Prostate gland (tissue), 2 donors: ENCODE measurements around the gene ZFAND3. TPM values are rescaled to one million over a fixed set of nuclear protein-coding genes. Genes with fewer than 3 reads are reported as not detected.

Source experiments
- DNase-seq: peaks from one replicate; pipeline ENCODE4 v3.0.0-alpha.2; 2019; ENCODE audit warnings: low spot score
- H3K27ac ChIP-seq, 2 donors: fragments of 200-600 bp; sonication (generic); 2 replicates each; pipeline ENCODE4 v1.5.1; 2017 to 2019
- H3K27me3 ChIP-seq: fragments of 200-600 bp; sonication (generic); replicated peaks from 2 replicates; pipeline ENCODE4 v1.5.1; 2019; ENCODE audit not compliant: insufficient read depth
- H3K36me3 ChIP-seq, 2 donors: fragments of 200-600 bp; sonication (generic); 1 replicate in 1 of 2; 2 replicates in 1 of 2; pipeline versions ENCODE4 v1.5.1 to v1.8.1; 2017 to 2019
- H3K4me1 ChIP-seq: fragments of 200-600 bp; sonication (generic); replicated peaks from 2 replicates; pipeline ENCODE4 v1.5.1; 2019
- H3K4me3 ChIP-seq, 2 donors: fragments of 200-600 bp; sonication (generic); 2 replicates each; pipeline ENCODE4 v1.5.1; 2017 to 2019
- H3K9me3 ChIP-seq: fragments of 200-600 bp; sonication (generic); 2 replicates; pipeline ENCODE4 v1.5.1; 2017
- POLR2A ChIP-seq: fragments of 450-650 bp; IDR thresholded peaks from one replicate; pipeline ENCODE4 v1.6.1; 2016; ENCODE audit warnings: antibody characterized with exemption, mild to moderate bottlenecking
- POLR2AphosphoS5 ChIP-seq: sonication (generic); formaldehyde crosslinking; IDR thresholded peaks from one replicate; pipeline ENCODE4 v1.6.1; 2017; ENCODE audit warnings: antibody characterized with exemption
- WGBS: methylation state at CpG from one replicate; pipeline ENCODE4 v1.1.5; 2018; 5-methylcytosine and 5-hydroxymethylcytosine counted together
- intact Hi-C: fragments of 100-400 bp; cut with DNase I; formaldehyde crosslinking; loops from one replicate; pipeline ENCODE4 v1.14.2; 2022
- total RNA-seq, 2 donors: library from RNA; depleted of rRNA; stranded (reverse); fragments of >200 nt; gene quantifications; one replicate each; pipeline ENCODE4 v1.1.0, GENCODE V29; 2016
- TF ChIP-seq, protein P1 (sequence below), 4 experiments: fragments of 200-600 bp in 2 of 4; fragments of 450-650 bp in 2 of 4; sonication (generic) in 2 of 4; IDR thresholded peaks; 1 replicate in 3 of 4; 2 replicates in 1 of 4; pipeline ENCODE4 v1.5.1; 2016 to 2019; ENCODE audit warnings: antibody characterized with exemption in 4 of 4, mild to moderate bottlenecking in 2 of 4, moderate library complexity in 2 of 4

The ZFAND3 gene
- total RNA-seq, 2 donors from 2014 or later, result 43.5 to 89.1 TPM

GRCh38 chr6:38080889-38081288 is 261.4 kb downstream of the ZFAND3 start:
- Histone ChIP-seq H3K36me3 (no peaks in the 10 kb centered on the region), H3K4me1 (peaks cover 5% of the 10 kb centered on the region), H3K27me3 (no peaks in the 10 kb centered on the region), H3K9me3 (no peaks in the 10 kb centered on the region), H3K27ac (no peak overlapping the region), H3K4me3 (no peak overlapping the region)
- 57% methylated on average over 2 of the region's 2 CpGs for whole genome bisulfite sequencing
- intact Hi-C loops, result no loop called here
- peak; percentile 38 for DNase-seq
- TF ChIP-seq, protein P1, sequence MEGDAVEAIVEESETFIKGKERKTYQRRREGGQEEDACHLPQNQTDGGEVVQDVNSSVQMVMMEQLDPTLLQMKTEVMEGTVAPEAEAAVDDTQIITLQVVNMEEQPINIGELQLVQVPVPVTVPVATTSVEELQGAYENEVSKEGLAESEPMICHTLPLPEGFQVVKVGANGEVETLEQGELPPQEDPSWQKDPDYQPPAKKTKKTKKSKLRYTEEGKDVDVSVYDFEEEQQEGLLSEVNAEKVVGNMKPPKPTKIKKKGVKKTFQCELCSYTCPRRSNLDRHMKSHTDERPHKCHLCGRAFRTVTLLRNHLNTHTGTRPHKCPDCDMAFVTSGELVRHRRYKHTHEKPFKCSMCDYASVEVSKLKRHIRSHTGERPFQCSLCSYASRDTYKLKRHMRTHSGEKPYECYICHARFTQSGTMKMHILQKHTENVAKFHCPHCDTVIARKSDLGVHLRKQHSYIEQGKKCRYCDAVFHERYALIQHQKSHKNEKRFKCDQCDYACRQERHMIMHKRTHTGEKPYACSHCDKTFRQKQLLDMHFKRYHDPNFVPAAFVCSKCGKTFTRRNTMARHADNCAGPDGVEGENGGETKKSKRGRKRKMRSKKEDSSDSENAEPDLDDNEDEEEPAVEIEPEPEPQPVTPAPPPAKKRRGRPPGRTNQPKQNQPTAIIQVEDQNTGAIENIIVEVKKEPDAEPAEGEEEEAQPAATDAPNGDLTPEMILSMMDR (IDR thresholded peaks at IDR 0.05), result no peak
- TF ChIP-seq POLR2A (no peak), POLR2AphosphoS5 (no peak)

DNA sequence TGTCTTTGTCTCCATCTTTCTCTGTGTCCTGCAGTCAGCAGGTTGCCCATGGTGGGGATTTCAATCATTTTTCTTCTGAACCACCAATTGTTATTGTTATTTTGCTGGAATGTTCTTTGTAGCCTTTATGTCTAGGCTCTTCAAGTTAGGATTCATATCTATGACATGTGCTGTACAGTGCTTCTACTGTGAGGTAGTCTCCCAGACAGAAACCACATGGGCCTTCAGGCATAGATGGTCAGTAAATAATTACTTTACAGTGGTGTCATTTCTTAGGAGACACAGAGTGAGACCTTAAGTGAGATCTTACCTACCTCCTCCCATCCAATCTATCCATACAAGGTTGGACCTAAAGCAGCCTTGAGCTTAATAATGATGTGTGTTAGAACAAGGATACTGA is 265.5 kb downstream of the ZFAND3 start:
- Histone ChIP-seq H3K4me3 (no peak overlapping the region), H3K27me3 (no peaks in the 10 kb centered on the region), H3K4me1 (peaks cover 5% of the 10 kb centered on the region), H3K27ac (no peak overlapping the region), H3K9me3 (no peaks in the 10 kb centered on the region), H3K36me3 (no peaks in the 10 kb centered on the region)
- TF ChIP-seq POLR2AphosphoS5 (no peak), POLR2A (no peak)
- TF ChIP-seq, protein P1 (IDR thresholded peaks at IDR 0.05), result no peak
- no peak for DNase-seq
- intact Hi-C loops, result no loop called here

- DNase-seq, result no peak
- WGBS, result 9% methylated on average over 2 of the region's 2 CpGs
- Histone ChIP-seq H3K4me3 (no peak overlapping the region), H3K36me3 (no peaks in the 10 kb centered on the region), H3K27ac (no peak overlapping the region), H3K4me1 (no peaks in the 10 kb centered on the region), H3K27me3 (no peaks in the 10 kb centered on the region), H3K9me3 (no peaks in the 10 kb centered on the region)
- intact Hi-C loops, result no loop called here
- TF ChIP-seq, protein P1 (IDR thresholded peaks at IDR 0.05), result no peak
- no peak for TF ChIP-seq POLR2AphosphoS5
- TF ChIP-seq POLR2A, result no peak
Observed at GRCh38 chr6:38086346-38086745, 266.8 kb downstream of the ZFAND3 start.

GRCh38 chr6:38088010-38088409 is 268.5 kb downstream of the ZFAND3 start:
- no peak for DNase-seq
- TF ChIP-seq POLR2A (no peak), POLR2AphosphoS5 (no peak)
- TF ChIP-seq, protein P1 (IDR thresholded peaks at IDR 0.05), result no peak
- WGBS, result 43% methylated on average over 2 of the region's 2 CpGs
- no peaks in the 10 kb centered on the region for H3K4me1 ChIP-seq
- H3K36me3 ChIP-seq, result no peaks in the 10 kb centered on the region
- H3K27me3 ChIP-seq, result no peaks in the 10 kb centered on the region
- intact Hi-C loops, result no loop called here
- H3K9me3 ChIP-seq, result no peaks in the 10 kb centered on the region
- no peak overlapping the region for H3K4me3 ChIP-seq
- H3K27ac ChIP-seq, result no peak overlapping the region

DNA sequence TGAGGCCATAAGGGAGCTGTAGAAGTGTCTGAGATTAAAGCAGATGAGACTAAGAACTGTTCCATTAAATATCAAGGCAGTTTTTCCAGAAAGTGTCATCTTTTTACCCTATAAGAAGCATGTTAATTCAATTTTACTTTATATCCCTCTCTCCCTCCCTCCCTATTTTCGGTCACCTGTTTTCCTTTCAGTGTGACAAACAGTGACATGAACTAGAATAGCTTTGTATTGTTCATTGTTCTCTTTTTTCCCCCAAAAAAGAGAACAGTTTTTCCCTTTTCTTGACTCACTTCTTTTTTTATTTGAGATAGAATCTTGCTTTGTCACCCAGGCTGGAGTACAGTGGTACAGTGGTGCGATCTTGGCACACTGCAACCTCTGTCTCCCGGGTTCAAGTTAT is 269.3 kb downstream of the ZFAND3 start:
- intact Hi-C loops, result no loop called here
- H3K4me3 ChIP-seq, result no peak overlapping the region
- H3K36me3 ChIP-seq, result no peaks in the 10 kb centered on the region
- no peaks in the 10 kb centered on the region for H3K9me3 ChIP-seq
- 77% methylated on average over 3 of the region's 3 CpGs for WGBS
- no peaks in the 10 kb centered on the region for H3K27me3 ChIP-seq
- TF ChIP-seq, protein P1 (IDR thresholded peaks at IDR 0.05), result no peak
- no peak for TF ChIP-seq POLR2A
- TF ChIP-seq POLR2AphosphoS5, result no peak
- no peak overlapping the region for H3K27ac ChIP-seq
- no peaks in the 10 kb centered on the region for H3K4me1 ChIP-seq
- DNase-seq, result no peak
